Bronchus fibroblast of lung (primary cell): Measurements from ENCODE around the gene BSCL2. TPM values are rescaled to one million over a fixed set of nuclear protein-coding genes. Genes with fewer than 3 reads are reported as not detected.

Source experiments
- total RNA-seq: library from RNA; depleted of rRNA; stranded (reverse); fragments of >200 nt; gene quantifications from 2 replicates; pipeline ENCODE4 v1.2.3, GENCODE V29; 2015

The BSCL2 gene
- 55.0 and 63.4 TPM in 2 replicates for total RNA-seq

GRCh38 chr11:62707277-62707861 lies at the start of gene BSCL2, which contains the start of gene GNG3:
TSS of gene BSCL2 (minus strand) at chr11:62707424. CDS start at chr11:62707195, 229 bp downstream.
TSS of gene GNG3 (plus strand) at chr11:62707676. CDS start at chr11:62708296, 620 bp downstream.

GRCh38 chr11:62753736-62754603 lies 46.7 kb upstream of the BSCL2 start, which contains the start of gene ZBTB3:
TSS of gene ZBTB3 (minus strand) at chr11:62754160. CDS start at chr11:62753664, 496 bp downstream.

GRCh38 chr11:62728171-62728988 lies 21.2 kb upstream of the BSCL2 start, which contains the start of gene TTC9C:
TSS of gene TTC9C (plus strand) at chr11:62728486. CDS start at chr11:62728849, 363 bp downstream.

GRCh38 chr11:62727165-62727871 lies 20.1 kb upstream of the BSCL2 start, which contains the start of gene HNRNPUL2:
TSS of gene HNRNPUL2 (minus strand) at chr11:62727457. CDS start at chr11:62727156, 301 bp downstream.

GRCh38 chr11:62689421-62690183 lies 17.6 kb downstream of the BSCL2 start, which contains the start of gene LRRN4CL:
TSS of gene LRRN4CL (minus strand) at chr11:62689530. CDS start at chr11:62688508, 1,022 bp downstream.

GRCh38 chr11:62678770-62679696 lies 28.2 kb downstream of the BSCL2 start, which contains the start of gene UBXN1:
TSS of gene UBXN1 (minus strand) at chr11:62679073. CDS start at chr11:62678923, 150 bp downstream.

GRCh38 chr11:62671608-62672389 lies 35.4 kb downstream of the BSCL2 start, which contains the start of the genes LBHD1 and UQCC3:
TSS of gene LBHD1 (minus strand) at chr11:62672267. CDS start at chr11:62670031, 2,236 bp downstream.
TSS of gene UQCC3 (plus strand) at chr11:62671673. CDS start at chr11:62671746, 73 bp downstream.

GRCh38 chr11:62665075-62665598 lies 42.1 kb downstream of the BSCL2 start, which contains the start of the genes C11orf98 and CSKMT:
TSS of gene C11orf98 (minus strand) at chr11:62665210. CDS start at chr11:62665169, 41 bp downstream.
TSS of gene CSKMT (plus strand) at chr11:62665312. CDS start at chr11:62665880, 568 bp downstream.

GRCh38 chr11:62645946-62646824 lies 61.0 kb downstream of the BSCL2 start, which contains the start of gene GANAB:
TSS of gene GANAB (minus strand) at chr11:62646613. CDS start at chr11:62646599, 14 bp downstream.

Other genes starting within 250 kb of the BSCL2 start
- 205 and 218 TPM in 2 replicates for gene AHNAK, start 160.6 kb downstream of the BSCL2 start, total RNA-seq
- 1,643 and 1,652 TPM in 2 replicates for gene EEF1G, start 133.5 kb downstream of the BSCL2 start, total RNA-seq
- gene TUT1, start 115.9 kb downstream of the BSCL2 start, total RNA-seq: 8.2 and 9.8 TPM in 2 replicates
- gene MTA2, start 105.6 kb downstream of the BSCL2 start, total RNA-seq: 107 and 108 TPM in 2 replicates
- gene EML3, start 94.6 kb downstream of the BSCL2 start, total RNA-seq: 15.3 and 21.4 TPM in 2 replicates
- 1.9 and 4.7 TPM in 2 replicates for gene ROM1, start 94.2 kb downstream of the BSCL2 start, total RNA-seq
- 41.5 and 45.9 TPM in 2 replicates for gene B3GAT3, start 85.4 kb downstream of the BSCL2 start, total RNA-seq
- 203 and 209 TPM in 2 replicates for gene GANAB, start 60.8 kb downstream of the BSCL2 start, total RNA-seq
- gene INTS5, start 54.1 kb downstream of the BSCL2 start, total RNA-seq: 21.4 and 22.7 TPM in 2 replicates
- gene C11orf98, start 42.2 kb downstream of the BSCL2 start, total RNA-seq: 128 and 158 TPM in 2 replicates
- 12.2 and 13.8 TPM in 2 replicates for gene CSKMT, start 42.1 kb downstream of the BSCL2 start, total RNA-seq
- gene UQCC3, start 35.8 kb downstream of the BSCL2 start, total RNA-seq: 12.1 and 14.3 TPM in 2 replicates
- 4.9 and 9.1 TPM in 2 replicates for gene LBHD1, start 35.2 kb downstream of the BSCL2 start, total RNA-seq
- gene UBXN1, start 28.4 kb downstream of the BSCL2 start, total RNA-seq: 126 and 148 TPM in 2 replicates
- gene LRRN4CL, start 17.9 kb downstream of the BSCL2 start, total RNA-seq: 10.0 and 10.9 TPM in 2 replicates
- not detected in 2 replicates for gene GNG3, start 252 bp upstream of the BSCL2 start, total RNA-seq
- gene HNRNPUL2, start 20.0 kb upstream of the BSCL2 start, total RNA-seq: 6.1 and 7.0 TPM in 2 replicates
- 29.6 and 35.1 TPM in 2 replicates for gene TTC9C, start 21.1 kb upstream of the BSCL2 start, total RNA-seq
- 9.4 and 10.7 TPM in 2 replicates for gene ZBTB3, start 46.7 kb upstream of the BSCL2 start, total RNA-seq
- gene POLR2G, start 54.2 kb upstream of the BSCL2 start, total RNA-seq: 157 and 185 TPM in 2 replicates
- gene TAF6L, start 64.0 kb upstream of the BSCL2 start, total RNA-seq: 17.7 and 22.0 TPM in 2 replicates
- gene TMEM179B, start 80.0 kb upstream of the BSCL2 start, total RNA-seq: 57.7 and 59.3 TPM in 2 replicates
- 40.3 and 41.2 TPM in 2 replicates for gene TMEM223, start 84.6 kb upstream of the BSCL2 start, total RNA-seq
- 20.5 and 26.0 TPM in 2 replicates for gene NXF1, start 98.0 kb upstream of the BSCL2 start, total RNA-seq
- 43.2 and 45.8 TPM in 2 replicates for gene STX5, start 124.6 kb upstream of the BSCL2 start, total RNA-seq
- not detected in 2 replicates for gene TEX54, start 125.4 kb upstream of the BSCL2 start, total RNA-seq
- gene WDR74, start 132.2 kb upstream of the BSCL2 start, total RNA-seq: 47.9 and 56.0 TPM in 2 replicates
- gene SLC3A2, start 173.5 kb upstream of the BSCL2 start, total RNA-seq: 168 and 174 TPM in 2 replicates
- not detected in 2 replicates for gene CHRM1, start 213.9 kb upstream of the BSCL2 start, total RNA-seq